Testis (tissue), 2 donors: Measurements from ENCODE around the gene UNC119.

Experiments used
- CTCF ChIP-seq, 3 experiments: fragments of 450-650 bp in 2 of 3; fragments of 200-600 bp in 1 of 3; sonication (generic) in 1 of 3; IDR thresholded peaks; one replicate each; pipeline ENCODE4 v1.5.1; 2016 to 2019; ENCODE audit warnings: antibody characterized with exemption in 3 of 3, mild to moderate bottlenecking in 2 of 3, moderate library complexity in 1 of 3
- POLR2A ChIP-seq: fragments of 450-650 bp; IDR thresholded peaks from one replicate; pipeline ENCODE4 v1.6.1; 2017; ENCODE audit warnings: antibody characterized with exemption, mild to moderate bottlenecking, moderate library complexity

GRCh38 chr17:28547096-28547622 lies 5.3 kb downstream of the UNC119 start:
- TF ChIP-seq POLR2A (no peak), CTCF (IDR thresholded peaks at IDR 0.05) (no peak)
